Thoracic aorta (tissue), 2 donors: ENCODE results near the gene ABHD1. TPM values are rescaled to one million over a fixed set of nuclear protein-coding genes. Genes with fewer than 3 reads are reported as not detected.
"Not testable (repeated sequence)": the region's sequence is repeated elsewhere in the genome, so short reads cannot be mapped to it uniquely, and the experiment has no call there.

Experiments
- ATAC-seq: fragments of 150-250 bp; one replicate; pipeline ENCODE4 v1.8.0; 2017; ENCODE audit warnings: low read depth; ENCODE audit not compliant: insufficient number of reproducible peaks, low FRiP score
- DNase-seq: peaks from one replicate; pipeline ENCODE4 v3.0.0-alpha.2; 2020; ENCODE audit warnings: low spot score
- H3K27ac ChIP-seq, 2 donors: fragments of 200-600 bp; sonication (generic); 1 replicate in 1 of 2; 2 replicates in 1 of 2; pipeline ENCODE4 v1.5.1; 2016; ENCODE audit warnings: mild to moderate bottlenecking in 2 of 2, moderate library complexity in 2 of 2
- H3K27me3 ChIP-seq: fragments of 200-600 bp; sonication (generic); replicated peaks from 2 replicates; pipeline ENCODE4 v1.6.0; 2016; ENCODE audit warnings: mild to moderate bottlenecking; ENCODE audit not compliant: insufficient read depth
- H3K36me3 ChIP-seq: fragments of 200-600 bp; sonication (generic); one replicate; pipeline ENCODE4 v1.5.1; 2016
- H3K4me1 ChIP-seq, 2 donors: fragments of 200-600 bp; sonication (generic); 1 replicate in 1 of 2; 2 replicates in 1 of 2; pipeline versions ENCODE4 v1.5.1 to v1.6.0; 2016; ENCODE audit warnings: low read depth in 2 of 2, mild to moderate bottlenecking in 1 of 2; ENCODE audit not compliant: control insufficient read depth in 1 of 2
- H3K4me3 ChIP-seq: fragments of 200-600 bp; sonication (generic); 2 replicates; pipeline ENCODE4 v1.5.1; 2016; ENCODE audit warnings: mild to moderate bottlenecking
- H3K9me3 ChIP-seq: fragments of 200-600 bp; sonication (generic); 2 replicates; pipeline ENCODE4 v1.5.1; 2016
- CTCF ChIP-seq: fragments of 200-600 bp; sonication (generic); IDR thresholded peaks from one replicate; pipeline ENCODE4 v1.5.1; 2019; ENCODE audit warnings: antibody characterized with exemption
- total RNA-seq, 2 donors: library from RNA; depleted of rRNA; stranded (reverse); fragments of >200 nt; gene quantifications; one replicate each; pipeline versions ENCODE4 v1.1.0 to v1.2.3, GENCODE V29; 2016

ABHD1 gene
- total RNA-seq, result under 1 TPM in 1 of 2 donors, not detected in 1; 0.27 TPM

GRCh38 chr2:27123302-27124150 lies at the start of gene ABHD1:
Gene ABHD1 (plus strand): TSS chr2:27123815. CDS start chr2:27123949, 134 bp downstream.
- Histone ChIP-seq H3K27ac (peak within 1 kb of the TSS in 1 of 2 donors; percentile 12), H3K36me3 (no peaks in the 10 kb centered on the region), H3K9me3 (no peaks in the 10 kb centered on the region), H3K4me3 (peak within 1 kb of the TSS; percentile 87), H3K4me1 (peaks cover 4 to 8% of the 10 kb centered on the region in 2 donors), H3K27me3 (no peaks in the 10 kb centered on the region)
- ATAC-seq (no peak), DNase-seq (no peak)
- TF ChIP-seq CTCF, result no peak

- Histone ChIP-seq H3K4me3 (no peak overlapping the region), H3K36me3 (no peaks in the 10 kb centered on the region), H3K4me1 (peaks cover 28 to 61% of the 10 kb centered on the region in 2 donors), H3K27ac (peak overlapping the region; percentile 88 to 99), H3K27me3 (no peaks in the 10 kb centered on the region), H3K9me3 (no peaks in the 10 kb centered on the region)
- no peak for ATAC-seq
- TF ChIP-seq CTCF, result no peak
- DNase-seq, result no peak
Observed at GRCh38 chr2:27074738-27075565, 48.7 kb upstream of the ABHD1 start.

GRCh38 chr2:27075566-27075871 lies 48.1 kb upstream of the ABHD1 start:
- not testable (repeated sequence) for H3K4me3 ChIP-seq, H3K27me3 ChIP-seq, ATAC-seq, H3K36me3 ChIP-seq, H3K9me3 ChIP-seq, DNase-seq
- Histone ChIP-seq H3K27ac (peak overlapping the region; percentile 88 to 99), H3K4me1 (peaks cover 28 to 60% of the 10 kb centered on the region in 2 donors)

- Histone ChIP-seq H3K27ac (peak overlapping the region; percentile 87 to 99), H3K27me3 (no peaks in the 10 kb centered on the region), H3K4me3 (no peak overlapping the region), H3K9me3 (no peaks in the 10 kb centered on the region), H3K36me3 (no peaks in the 10 kb centered on the region), H3K4me1 (peaks cover 32 to 64% of the 10 kb centered on the region in 2 donors)
- no peak for ATAC-seq
- no peak for DNase-seq
- no peak for TF ChIP-seq CTCF
Observed at GRCh38 chr2:27076323-27076722, 47.3 kb upstream of the ABHD1 start.

GRCh38 chr2:27077231-27077630 lies 46.4 kb upstream of the ABHD1 start:
- ATAC-seq (no peak), DNase-seq (no peak)
- no peak overlapping the region for H3K4me3 ChIP-seq
- no peaks in the 10 kb centered on the region for H3K27me3 ChIP-seq
- TF ChIP-seq CTCF, result no peak
- H3K27ac ChIP-seq, result peak overlapping the region; percentile 87 to 98
- peaks cover 41 to 73% of the 10 kb centered on the region in 2 donors for H3K4me1 ChIP-seq
- H3K9me3 ChIP-seq, result no peaks in the 10 kb centered on the region
- peaks cover 5% of the 10 kb centered on the region for H3K36me3 ChIP-seq
